Right lobe of liver (tissue), 6 donors: Measurements from ENCODE around the gene GAS6. TPM values are rescaled to one million over a fixed set of nuclear protein-coding genes. Genes with fewer than 3 reads are reported as not detected.

Experiments used
- ATAC-seq, 4 donors: fragments of 200-7000 bp; cut with Tn5 transposase; one replicate each; pipeline ENCODE4 v1.9.1; 2020; ENCODE audit warnings: mild to moderate bottlenecking in 4 of 4, moderate library complexity in 4 of 4
- DNase-seq, 3 donors: peaks; one replicate each; pipeline ENCODE4 v3.0.0-alpha.2; 2020
- H3K27ac ChIP-seq, 3 donors: fragments of 200-600 bp; one replicate each; pipeline ENCODE4 v1.8.0; 2022
- H3K27me3 ChIP-seq, 2 donors: fragments of 200-600 bp; one replicate each; pipeline ENCODE4 v1.8.0; 2022
- H3K36me3 ChIP-seq, 4 donors: fragments of 200-600 bp; sonication (generic) in 1 of 4; one replicate each; pipeline versions ENCODE4 v1.5.1 to v1.8.0; 2017 to 2022; ENCODE audit warnings: control low read depth in 1 of 4
- H3K4me1 ChIP-seq, 4 donors: fragments of 200-600 bp; sonication (generic) in 1 of 4; one replicate each; pipeline versions ENCODE4 v1.5.1 to v1.8.0; 2017 to 2022; ENCODE audit warnings: control low read depth in 1 of 4
- H3K4me3 ChIP-seq, 3 donors: fragments of 200-600 bp; one replicate each; pipeline ENCODE4 v1.8.0; 2022
- H3K9me3 ChIP-seq, 4 donors: fragments of 200-600 bp; sonication (generic) in 1 of 4; one replicate each; pipeline versions ENCODE4 v1.5.1 to v1.8.0; 2017 to 2022; ENCODE audit warnings: control low read depth in 1 of 4
- CTCF ChIP-seq, 4 donors: fragments of 200-600 bp in 3 of 4; fragments of 450-650 bp in 1 of 4; IDR thresholded peaks; one replicate each; pipeline versions ENCODE4 v1.5.1 to v1.8.0; 2016 to 2022; ENCODE audit warnings: antibody characterized with exemption in 4 of 4, mild to moderate bottlenecking in 2 of 4
- POLR2A ChIP-seq: fragments of 450-650 bp; IDR thresholded peaks from one replicate; pipeline ENCODE4 v1.6.1; 2017; ENCODE audit warnings: antibody characterized with exemption, mild to moderate bottlenecking
- WGBS: methylation state at CpG from one replicate; pipeline ENCODE4 v1.1.6; 2018; ENCODE audit warnings: low coverage, low lambda C conversion rate; ENCODE audit not compliant: insufficient coverage; ENCODE audit errors: missing lambda C conversion rate; 5-methylcytosine and 5-hydroxymethylcytosine counted together
- intact Hi-C, 2 donors: fragments of 100-400 bp; cut with DNase I; formaldehyde crosslinking; loops; one replicate each; pipeline versions ENCODE4 v1.11.2 to v1.14.1; 2022
- total RNA-seq, 6 experiments: library from RNA; depleted of rRNA in 2 of 6; stranded (reverse); fragments of >200 nt in 2 of 6; fragmentation: NEBNext Ultra II Directional in 3 of 6; extraction: Animal tissue kit (Norgen Biotek cat#: 25700) in 3 of 6; gene quantifications; one replicate each; pipeline versions ENCODE4 v1.1.0 to v1.2.4, GENCODE V29; 2016 to 2023
- donor health status: DM: no; HTN: yes; CAD: no.
- donor health status: DM: no; HTN: no; CAD: no.
- donor health status: DM: no; HTN: no; CAD: no.
- donor health status: DM: no; HTN: yes; CAD: no.
- donor health status: DM: no; HTN: yes; CAD: no.

GAS6 gene
- total RNA-seq, 6 experiments from 2014 or later, result 11.9 to 48.5 (median 27.2) TPM

GRCh38 chr13:113784645-113785024, 79.2 kb downstream of the GAS6 start:
- ATAC-seq (no peak), DNase-seq (no peak)
- Histone ChIP-seq H3K27ac (no peak overlapping the region), H3K4me1 (no peaks in the 10 kb centered on the region), H3K9me3 (no peaks in the 10 kb centered on the region), H3K4me3 (no peak overlapping the region), H3K27me3 (no peaks in the 10 kb centered on the region), H3K36me3 (no peaks in the 10 kb centered on the region)
- intact Hi-C loops, result no loop called here
- TF ChIP-seq CTCF (IDR thresholded peaks at IDR 0.05) (no peak), POLR2A (no peak)
- 64% methylated on average over 3 of the region's 5 CpGs for WGBS

GRCh38 chr13:113783966-113784644, 79.8 kb downstream of the GAS6 start:
- H3K27ac ChIP-seq, result no peak overlapping the region
- no peaks in the 10 kb centered on the region for H3K27me3 ChIP-seq
- TF ChIP-seq CTCF (IDR thresholded peaks at IDR 0.05), result no peak
- TF ChIP-seq POLR2A, result no peak
- intact Hi-C loops, result no loop called here
- 67% methylated on average over 10 of the region's 10 CpGs for WGBS
- H3K4me1 ChIP-seq, result no peaks in the 10 kb centered on the region
- ATAC-seq (no peak), DNase-seq (peak in 1 of 3 donors; percentile 22)
- H3K36me3 ChIP-seq, result no peaks in the 10 kb centered on the region
- H3K9me3 ChIP-seq, result no peaks in the 10 kb centered on the region
- no peak overlapping the region for H3K4me3 ChIP-seq

- Histone ChIP-seq H3K4me3 (no peak overlapping the region), H3K9me3 (no peaks in the 10 kb centered on the region), H3K27me3 (no peaks in the 10 kb centered on the region), H3K27ac (no peak overlapping the region), H3K36me3 (no peaks in the 10 kb centered on the region), H3K4me1 (no peaks in the 10 kb centered on the region)
- peak in 1 of 3 donors; percentile 15 for DNase-seq
- TF ChIP-seq POLR2A, result no peak
- TF ChIP-seq CTCF (IDR thresholded peaks at IDR 0.05), result no peak
- no peak for ATAC-seq
- intact Hi-C loops, result no loop called here
- 57% methylated on average over 12 of the region's 12 CpGs for WGBS
Measured at GRCh38 chr13:113783200-113783881, 80.5 kb downstream of the GAS6 start.

GRCh38 chr13:113782472-113782871, 81.4 kb downstream of the GAS6 start:
- TF ChIP-seq CTCF (IDR thresholded peaks at IDR 0.05) (no peak), POLR2A (no peak)
- no peak overlapping the region for H3K27ac ChIP-seq
- H3K27me3 ChIP-seq, result no peaks in the 10 kb centered on the region
- no peaks in the 10 kb centered on the region for H3K4me1 ChIP-seq
- 59% methylated on average over 7 of the region's 14 CpGs for WGBS
- no peak overlapping the region for H3K4me3 ChIP-seq
- intact Hi-C loops, result no loop called here
- H3K9me3 ChIP-seq, result no peaks in the 10 kb centered on the region
- ATAC-seq (no peak), DNase-seq (peak in 1 of 3 donors; percentile 36)
- H3K36me3 ChIP-seq, result no peaks in the 10 kb centered on the region
